IMR-90 (cell line): ENCODE measurements around the gene ZNF385D. TPM values are rescaled to one million over a fixed set of nuclear protein-coding genes. Genes with fewer than 3 reads are reported as not detected.

Experiments used
- ATAC-seq: fragments of 200-7000 bp; cut with Tn5 transposase; 2 replicates; pipeline ENCODE4 v1.9.1; 2020; ENCODE audit warnings: low read depth, mild to moderate bottlenecking, moderate library complexity
- BruUV-seq: library from RNA; stranded (reverse); fragments of 400-500 nt; replicated peaks from 2 replicates; lab custom pipeline; 2021; lab: Mats Ljungman, UMichigan
- CTCF ChIA-PET: fragments of 300-600 bp; formaldehyde crosslinking; extraction: SDS; loops from one replicate; lab custom pipeline; 2021; ENCODE audit warnings: antibody characterized with exemption; lab: Yijun Ruan, JAX
- POLR2A ChIA-PET: fragments of 300-600 bp; sonication (Branson Sonifier 250); formaldehyde crosslinking; loops from one replicate; lab custom pipeline; 2022; ENCODE audit warnings: antibody characterized with exemption; ENCODE audit not compliant: unreplicated experiment; lab: Charles Lee
- DNase-seq: peaks from one replicate; pipeline ENCODE4 v3.0.0; 2013
- H2AFZ ChIP-seq: replicated peaks from 2 replicates; pipeline ENCODE3; 2013; ENCODE audit warnings: low read length, mild to moderate bottlenecking; ENCODE audit not compliant: poor library complexity
- H2AK5ac ChIP-seq: 2 replicates; pipeline ENCODE4 v1.6.1; 2013; ENCODE audit warnings: low read depth, low read length, inconsistent platforms
- H2AK9ac ChIP-seq: replicated peaks from 2 replicates; pipeline ENCODE3; 2013; ENCODE audit warnings: mild to moderate bottlenecking, low read depth, low read length, moderate library complexity; ENCODE audit not compliant: poor library complexity
- H2BK120ac ChIP-seq: 2 replicates; pipeline ENCODE4 v1.6.1; 2013; ENCODE audit warnings: low read depth, low read length, inconsistent platforms
- H2BK15ac ChIP-seq: 3 replicates; pipeline ENCODE4 v1.6.1; 2013; ENCODE audit warnings: low read depth, low read length, inconsistent platforms
- H2BK20ac ChIP-seq: 2 replicates; pipeline ENCODE4 v1.6.1; 2013; ENCODE audit warnings: low read depth, mild to moderate bottlenecking, inconsistent platforms, low read length, moderate library complexity
- H2BK5ac ChIP-seq: 2 replicates; pipeline ENCODE4 v1.6.1; 2013; ENCODE audit warnings: mild to moderate bottlenecking, low read depth, low read length, inconsistent platforms; ENCODE audit not compliant: poor library complexity, severe bottlenecking
- H3K14ac ChIP-seq: replicated peaks from 2 replicates; pipeline ENCODE4 v1.6.1; 2013; ENCODE audit warnings: low read depth, low read length, inconsistent platforms
- H3K18ac ChIP-seq: 2 replicates; pipeline ENCODE4 v1.6.1; 2013; ENCODE audit warnings: low read depth, low read length, control low read depth
- H3K23ac ChIP-seq: 2 replicates; pipeline ENCODE4 v1.6.1; 2013; ENCODE audit warnings: low read depth, low read length, inconsistent platforms
- H3K27ac ChIP-seq: 2 replicates; pipeline ENCODE4 v1.5.1; 2013; ENCODE audit warnings: mild to moderate bottlenecking, control low read depth, low read length; ENCODE audit not compliant: insufficient read depth
- H3K27me3 ChIP-seq: 2 replicates; pipeline ENCODE4 v1.6.1; 2013; ENCODE audit warnings: low read length; ENCODE audit not compliant: control insufficient read depth, insufficient read depth
- H3K36me3 ChIP-seq: 2 replicates; pipeline ENCODE4 v1.6.1; 2013; ENCODE audit warnings: low read length, mixed read lengths; ENCODE audit not compliant: control insufficient read depth, insufficient read depth
- H3K4ac ChIP-seq: 2 replicates; pipeline ENCODE4 v1.6.1; 2013; ENCODE audit warnings: low read depth, low read length, inconsistent platforms
- H3K4me1 ChIP-seq: 2 replicates; pipeline ENCODE4 v1.6.1; 2013; ENCODE audit warnings: low read length, mixed read lengths; ENCODE audit not compliant: control insufficient read depth, insufficient read depth
- H3K4me2 ChIP-seq: 2 replicates; pipeline ENCODE4 v1.6.1; 2013; ENCODE audit warnings: low read depth, mild to moderate bottlenecking, control low read depth, low read length, moderate library complexity
- H3K4me3 ChIP-seq: 2 replicates; pipeline ENCODE4 v1.5.1; 2013; ENCODE audit warnings: low read depth, mild to moderate bottlenecking, control low read depth, low read length, moderate library complexity; ENCODE audit not compliant: insufficient read depth
- H3K56ac ChIP-seq: 2 replicates; pipeline ENCODE4 v1.6.1; 2013; ENCODE audit warnings: low read length, inconsistent platforms; ENCODE audit not compliant: insufficient read depth; ENCODE audit errors: extremely low read depth
- H3K79me1 ChIP-seq, 2 experiments: 2 replicates each; pipeline ENCODE4 v1.6.1; 2013; ENCODE audit warnings: low read length in 2 of 2, inconsistent platforms in 1 of 2, low read depth in 1 of 2
- H3K9ac ChIP-seq: 2 replicates; pipeline ENCODE4 v1.6.1; 2013; ENCODE audit warnings: low read depth, low read length, control low read depth
- H3K9me1 ChIP-seq: 2 replicates; pipeline ENCODE4 v1.6.1; 2013; ENCODE audit warnings: low read length, inconsistent platforms; ENCODE audit not compliant: insufficient read depth
- H3K9me3 ChIP-seq: 2 replicates; pipeline ENCODE4 v1.6.1; 2013; ENCODE audit warnings: low read length; ENCODE audit not compliant: control insufficient read depth, insufficient read depth
- H4K20me1 ChIP-seq: 2 replicates; pipeline ENCODE4 v1.6.1; 2013; ENCODE audit warnings: low read length, inconsistent platforms; ENCODE audit not compliant: insufficient read depth
- H4K5ac ChIP-seq: 2 replicates; pipeline ENCODE4 v1.6.1; 2013; ENCODE audit warnings: mild to moderate bottlenecking, low read depth, low read length, control low read depth
- H4K8ac ChIP-seq, 2 experiments: 2 replicates each; pipeline ENCODE4 v1.6.1; 2013; ENCODE audit warnings: low read depth in 2 of 2, low read length in 2 of 2, control low read depth in 1 of 2, inconsistent platforms in 1 of 2
- H4K91ac ChIP-seq: 2 replicates; pipeline ENCODE4 v1.6.1; 2013; ENCODE audit warnings: low read depth, low read length, inconsistent platforms; ENCODE audit not compliant: insufficient read depth
- BHLHE40 ChIP-seq: fragments of 150-350 bp; IDR thresholded peaks from 2 replicates; pipeline ENCODE4 v1.6.1; 2016; ENCODE audit warnings: mild to moderate bottlenecking, low read depth, low read length
- CEBPB ChIP-seq: IDR thresholded peaks from 2 replicates; pipeline ENCODE4 v1.6.1; 2012; ENCODE audit warnings: low read depth, low read length, improper control_type of control experiment
- CHD1 ChIP-seq: IDR thresholded peaks from 2 replicates; pipeline ENCODE4 v1.6.1; 2012; ENCODE audit warnings: low read depth, low read length, improper control_type of control experiment
- FOS ChIP-seq: fragments of 150-350 bp; IDR thresholded peaks from 2 replicates; pipeline ENCODE4 v1.6.1; 2016; ENCODE audit warnings: low read depth, low read length
- MAFK ChIP-seq: IDR thresholded peaks from 2 replicates; pipeline ENCODE4 v1.6.1; 2012; ENCODE audit warnings: low read depth, low read length, improper control_type of control experiment
- MAZ ChIP-seq: IDR thresholded peaks from 2 replicates; pipeline ENCODE4 v1.6.1; 2012; ENCODE audit warnings: low read depth, mild to moderate bottlenecking, low read length, improper control_type of control experiment, moderate library complexity, borderline replicate concordance
- MXI1 ChIP-seq: IDR thresholded peaks from 2 replicates; pipeline ENCODE4 v1.6.1; 2012; ENCODE audit warnings: low read depth, mild to moderate bottlenecking, low read length, moderate library complexity, borderline replicate concordance
- NFE2L2 ChIP-seq: fragments of 150-350 bp; IDR thresholded peaks from 2 replicates; pipeline ENCODE4 v1.6.1; 2016; ENCODE audit warnings: low read depth, mild to moderate bottlenecking, low read length
- POLR2A ChIP-seq: IDR thresholded peaks from 2 replicates; pipeline ENCODE4 v1.6.1; 2012; ENCODE audit warnings: mild to moderate bottlenecking, low read depth, low read length
- RAD21 ChIP-seq: IDR thresholded peaks from 2 replicates; pipeline ENCODE4 v1.6.1; 2012; ENCODE audit warnings: low read length, improper control_type of control experiment
- RCOR1 ChIP-seq: IDR thresholded peaks from 2 replicates; pipeline ENCODE4 v1.6.1; 2012; ENCODE audit warnings: mild to moderate bottlenecking, low read length, improper control_type of control experiment; ENCODE audit not compliant: insufficient replicate concordance
- RFX5 ChIP-seq: IDR thresholded peaks from 2 replicates; pipeline ENCODE4 v1.8.0; 2012; ENCODE audit warnings: low read depth, mild to moderate bottlenecking, low read length, moderate library complexity
- SMC3 ChIP-seq: fragments of 150-350 bp; IDR thresholded peaks from 2 replicates; pipeline ENCODE4 v1.6.1; 2016; ENCODE audit warnings: low read depth, mild to moderate bottlenecking, antibody characterized with exemption, low read length, moderate library complexity
- WGBS, 2 experiments: methylation state at CpG; one replicate each; pipeline versions ENCODE4 v1.1.5 to v1.1.7; 2013; ENCODE audit warnings: missing lambda C conversion rate in 2 of 2; ENCODE audit not compliant: insufficient read length in 1 of 2; ENCODE audit errors: extremely low coverage in 2 of 2; 5-methylcytosine and 5-hydroxymethylcytosine counted together
- dilution Hi-C: fragments of 300-500 bp; cut with HindIII; formaldehyde crosslinking; loops from one replicate; pipeline ENCODE4 v1.14.3; 2018; ENCODE audit warnings: low sequenced_read_pairs; ENCODE audit not compliant: unreplicated experiment
- in situ Hi-C: fragments of 300-500 bp; cut with MboI; formaldehyde crosslinking; loops from 3 replicates; pipeline ENCODE4 v1.14.3; 2019; ENCODE audit warnings: low sequenced_read_pairs, inconsistent platforms, mixed read lengths
- intact Hi-C: fragments of 100-400 bp; cut with micrococcal nuclease; formaldehyde crosslinking; loops from 2 replicates; pipeline ENCODE4 v1.10.0; 2022
- polyA plus RNA-seq, 3 experiments: library from polyadenylated mRNA; depleted of rRNA; stranded (reverse); fragments of >200 nt; gene quantifications; 2 replicates each; pipeline ENCODE4 v1.2.3, GENCODE V29; 2012; ENCODE audit warnings: low replicate concordance in 1 of 3
- total RNA-seq: library from RNA; depleted of rRNA; stranded (reverse); fragments of >200 nt; gene quantifications from 2 replicates; pipeline ENCODE4 v1.2.3, GENCODE V29; 2012
- TF ChIP-seq, protein P1 (sequence below): fragments of 150-350 bp; IDR thresholded peaks from 2 replicates; pipeline ENCODE4 v1.6.1; 2016; ENCODE audit warnings: low read depth, mild to moderate bottlenecking, low read length, moderate library complexity, borderline replicate concordance
- TF ChIP-seq, protein P2 (sequence below): fragments of 150-350 bp; IDR thresholded peaks from 2 replicates; pipeline ENCODE4 v1.6.1; 2017; ENCODE audit warnings: mild to moderate bottlenecking, antibody characterized with exemption, low read length, low read depth
- TF ChIP-seq, protein P3 (sequence below): conservative IDR thresholded peaks from 2 replicates; pipeline ENCODE4 v1.5.1; 2012; ENCODE audit warnings: mild to moderate bottlenecking, low read depth, low read length, improper control_type of control experiment

ZNF385D gene
- total and polyA plus RNA-seq, 2 of the 4 experiments (the other 2 are of a cell fraction), result 0.18 to 2.4 TPM

DNA sequence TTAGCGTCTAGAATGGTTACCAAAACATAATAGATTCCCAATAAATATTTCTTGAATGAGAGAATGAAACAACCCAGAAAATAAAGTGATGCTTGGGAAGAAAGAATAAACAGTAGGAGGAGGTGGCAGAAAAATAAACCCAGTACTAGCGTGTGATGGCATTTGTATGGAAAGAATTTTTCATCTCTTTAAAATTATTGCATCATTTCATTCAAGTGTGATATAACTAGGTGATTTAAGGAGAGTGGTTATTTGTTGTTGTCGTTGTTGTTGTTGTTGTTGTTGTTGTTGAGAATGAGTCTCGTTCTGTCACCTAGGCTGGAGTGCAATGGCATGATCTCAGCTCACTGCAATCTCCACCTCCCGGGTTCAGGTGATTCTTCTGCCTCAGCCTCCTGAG is 293.9 kb downstream of the ZNF385D start:
- Histone ChIP-seq H3K4ac (no peak overlapping the region), H4K20me1 (no peaks in the 10 kb centered on the region), H4K5ac (no peak overlapping the region), H3K36me3 (no peaks in the 10 kb centered on the region), H2AK9ac (no peak overlapping the region), H4K91ac (no peak overlapping the region), H3K9me3 (no peaks in the 10 kb centered on the region), H3K23ac (no peak overlapping the region), H2BK15ac (no peak overlapping the region), H3K9ac (no peak overlapping the region), H3K4me3 (no peak overlapping the region), H2AFZ (no peak overlapping the region), H3K27me3 (no peaks in the 10 kb centered on the region), H3K27ac (no peak overlapping the region), H2BK5ac (no peak overlapping the region), H3K56ac (no peak overlapping the region), H3K4me1 (no peaks in the 10 kb centered on the region), H3K14ac (no peak overlapping the region), H2BK120ac (no peak overlapping the region), H3K4me2 (no peak overlapping the region), H3K9me1 (no peaks in the 10 kb centered on the region), H3K18ac (no peak overlapping the region), H3K79me1 (no peaks in the 10 kb centered on the region), H4K8ac (no peak overlapping the region), H2AK5ac (no peak overlapping the region), H2BK20ac (no peak overlapping the region)
- TF ChIP-seq FOS (no peak), RFX5 (no peak), MAZ (no peak), MXI1 (no peak), NFE2L2 (no peak), BHLHE40 (no peak), SMC3 (no peak), MAFK (no peak), RAD21 (no peak), CHD1 (no peak), POLR2A (no peak), CEBPB (no peak), RCOR1 (no peak)
- TF ChIP-seq, protein P1, sequence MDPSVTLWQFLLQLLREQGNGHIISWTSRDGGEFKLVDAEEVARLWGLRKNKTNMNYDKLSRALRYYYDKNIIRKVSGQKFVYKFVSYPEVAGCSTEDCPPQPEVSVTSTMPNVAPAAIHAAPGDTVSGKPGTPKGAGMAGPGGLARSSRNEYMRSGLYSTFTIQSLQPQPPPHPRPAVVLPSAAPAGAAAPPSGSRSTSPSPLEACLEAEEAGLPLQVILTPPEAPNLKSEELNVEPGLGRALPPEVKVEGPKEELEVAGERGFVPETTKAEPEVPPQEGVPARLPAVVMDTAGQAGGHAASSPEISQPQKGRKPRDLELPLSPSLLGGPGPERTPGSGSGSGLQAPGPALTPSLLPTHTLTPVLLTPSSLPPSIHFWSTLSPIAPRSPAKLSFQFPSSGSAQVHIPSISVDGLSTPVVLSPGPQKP, result no peak
- TF ChIP-seq, protein P2, sequence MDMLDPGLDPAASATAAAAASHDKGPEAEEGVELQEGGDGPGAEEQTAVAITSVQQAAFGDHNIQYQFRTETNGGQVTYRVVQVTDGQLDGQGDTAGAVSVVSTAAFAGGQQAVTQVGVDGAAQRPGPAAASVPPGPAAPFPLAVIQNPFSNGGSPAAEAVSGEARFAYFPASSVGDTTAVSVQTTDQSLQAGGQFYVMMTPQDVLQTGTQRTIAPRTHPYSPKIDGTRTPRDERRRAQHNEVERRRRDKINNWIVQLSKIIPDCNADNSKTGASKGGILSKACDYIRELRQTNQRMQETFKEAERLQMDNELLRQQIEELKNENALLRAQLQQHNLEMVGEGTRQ, result no peak
- TF ChIP-seq, protein P3, sequence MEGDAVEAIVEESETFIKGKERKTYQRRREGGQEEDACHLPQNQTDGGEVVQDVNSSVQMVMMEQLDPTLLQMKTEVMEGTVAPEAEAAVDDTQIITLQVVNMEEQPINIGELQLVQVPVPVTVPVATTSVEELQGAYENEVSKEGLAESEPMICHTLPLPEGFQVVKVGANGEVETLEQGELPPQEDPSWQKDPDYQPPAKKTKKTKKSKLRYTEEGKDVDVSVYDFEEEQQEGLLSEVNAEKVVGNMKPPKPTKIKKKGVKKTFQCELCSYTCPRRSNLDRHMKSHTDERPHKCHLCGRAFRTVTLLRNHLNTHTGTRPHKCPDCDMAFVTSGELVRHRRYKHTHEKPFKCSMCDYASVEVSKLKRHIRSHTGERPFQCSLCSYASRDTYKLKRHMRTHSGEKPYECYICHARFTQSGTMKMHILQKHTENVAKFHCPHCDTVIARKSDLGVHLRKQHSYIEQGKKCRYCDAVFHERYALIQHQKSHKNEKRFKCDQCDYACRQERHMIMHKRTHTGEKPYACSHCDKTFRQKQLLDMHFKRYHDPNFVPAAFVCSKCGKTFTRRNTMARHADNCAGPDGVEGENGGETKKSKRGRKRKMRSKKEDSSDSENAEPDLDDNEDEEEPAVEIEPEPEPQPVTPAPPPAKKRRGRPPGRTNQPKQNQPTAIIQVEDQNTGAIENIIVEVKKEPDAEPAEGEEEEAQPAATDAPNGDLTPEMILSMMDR, result no peak
- CTCF ChIA-PET, result no interaction called here
- BruUV-seq, result no TSS peak
- dilution Hi-C loops (no loop called here), intact Hi-C loops (no loop called here), in situ Hi-C loops (no loop called here)
- DNase-seq, result no peak
- no peak for ATAC-seq
- no CpG with 5 or more reads among the region's 5 CpGs for WGBS, 2 experiments
- POLR2A ChIA-PET, result no interaction called here
